Left ventricle myocardium inferior (tissue), 1 donor: Measurements from ENCODE around the gene GATA5. TPM values are rescaled to one million over a fixed set of nuclear protein-coding genes. Genes with fewer than 3 reads are reported as not detected.

Source experiments
- DNase-seq: peaks from one replicate; pipeline ENCODE4 v3.0.0-alpha.2; 2020
- H3K27ac ChIP-seq: fragments of 200-600 bp; replicated peaks from 2 replicates; pipeline ENCODE4 v1.8.0; 2021
- H3K27me3 ChIP-seq: fragments of 200-600 bp; 2 replicates; pipeline ENCODE4 v1.8.0; 2021; ENCODE audit warnings: low read depth
- H3K36me3 ChIP-seq: fragments of 200-600 bp; 2 replicates; pipeline ENCODE4 v1.8.0; 2021
- H3K4me1 ChIP-seq: fragments of 200-600 bp; 2 replicates; pipeline ENCODE4 v1.8.0; 2021
- H3K4me3 ChIP-seq: fragments of 200-600 bp; 2 replicates; pipeline ENCODE4 v1.8.0; 2021; ENCODE audit warnings: mild to moderate bottlenecking, moderate library complexity
- H3K9me3 ChIP-seq: fragments of 200-600 bp; replicated peaks from 2 replicates; pipeline ENCODE4 v1.8.0; 2021
- intact Hi-C: fragments of 100-400 bp; cut with micrococcal nuclease; formaldehyde crosslinking; loops from one replicate; pipeline ENCODE4 v1.11.0; 2022
- total RNA-seq: library from RNA; stranded (reverse); fragmentation: NEBNext Ultra II Directional; extraction: Animal tissue kit (Norgen Biotek cat#: 25700); gene quantifications from one replicate; pipeline ENCODE4 v1.2.1, GENCODE V29; 2021
- TF ChIP-seq, protein P1 (sequence below): fragments of 200-600 bp; IDR thresholded peaks from 2 replicates; pipeline ENCODE4 v1.8.0; 2021; ENCODE audit warnings: antibody characterized with exemption, mild to moderate bottlenecking, borderline replicate concordance
- donor health status: DM: no; HTN: yes; CAD: no; lungs with severe emphysema.

Gene GATA5
- total RNA-seq, 1 donor from 2014 or later = 0.69 TPM

DNA sequence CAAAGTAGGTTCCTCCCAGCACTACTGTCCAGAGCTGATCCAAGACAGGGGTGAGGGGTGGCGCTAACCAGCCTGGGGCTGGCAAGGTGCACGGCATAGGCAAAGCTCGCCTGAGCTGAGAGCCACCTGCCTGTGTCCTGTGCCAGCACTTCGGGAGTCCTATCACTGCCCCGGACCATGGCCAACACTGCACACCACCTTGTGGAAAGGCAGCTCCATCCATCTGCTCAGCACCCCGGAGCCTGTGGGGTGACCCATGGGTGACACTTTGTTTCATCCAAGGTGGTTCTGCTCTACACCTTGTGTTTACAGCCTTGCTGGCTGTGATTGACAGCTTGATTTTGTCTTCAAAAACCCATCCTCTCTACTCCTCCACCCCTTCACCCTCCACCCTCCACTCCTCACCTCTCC is 32.9 kb upstream of the GATA5 start:
- H3K4me3 ChIP-seq = no peak overlapping the region
- TF ChIP-seq, protein P1, sequence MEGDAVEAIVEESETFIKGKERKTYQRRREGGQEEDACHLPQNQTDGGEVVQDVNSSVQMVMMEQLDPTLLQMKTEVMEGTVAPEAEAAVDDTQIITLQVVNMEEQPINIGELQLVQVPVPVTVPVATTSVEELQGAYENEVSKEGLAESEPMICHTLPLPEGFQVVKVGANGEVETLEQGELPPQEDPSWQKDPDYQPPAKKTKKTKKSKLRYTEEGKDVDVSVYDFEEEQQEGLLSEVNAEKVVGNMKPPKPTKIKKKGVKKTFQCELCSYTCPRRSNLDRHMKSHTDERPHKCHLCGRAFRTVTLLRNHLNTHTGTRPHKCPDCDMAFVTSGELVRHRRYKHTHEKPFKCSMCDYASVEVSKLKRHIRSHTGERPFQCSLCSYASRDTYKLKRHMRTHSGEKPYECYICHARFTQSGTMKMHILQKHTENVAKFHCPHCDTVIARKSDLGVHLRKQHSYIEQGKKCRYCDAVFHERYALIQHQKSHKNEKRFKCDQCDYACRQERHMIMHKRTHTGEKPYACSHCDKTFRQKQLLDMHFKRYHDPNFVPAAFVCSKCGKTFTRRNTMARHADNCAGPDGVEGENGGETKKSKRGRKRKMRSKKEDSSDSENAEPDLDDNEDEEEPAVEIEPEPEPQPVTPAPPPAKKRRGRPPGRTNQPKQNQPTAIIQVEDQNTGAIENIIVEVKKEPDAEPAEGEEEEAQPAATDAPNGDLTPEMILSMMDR = no peak
- H3K4me1 ChIP-seq = peaks cover 19% of the 10 kb centered on the region
- no peak for DNase-seq
- peaks cover 20% of the 10 kb centered on the region for H3K27me3 ChIP-seq
- no peaks in the 10 kb centered on the region for H3K36me3 ChIP-seq
- intact Hi-C loops = loop anchor here (10.0 kb wide), 1 partner anchor 286 kb away; the partner anchor contains the start of gene MRGBP
- no peaks in the 10 kb centered on the region for H3K9me3 ChIP-seq
- H3K27ac ChIP-seq = no peak overlapping the region

- H3K36me3 ChIP-seq = no peaks in the 10 kb centered on the region
- peaks cover 14% of the 10 kb centered on the region for H3K27me3 ChIP-seq
- peaks cover 19% of the 10 kb centered on the region for H3K4me1 ChIP-seq
- H3K4me3 ChIP-seq = no peak overlapping the region
- H3K27ac ChIP-seq = no peak overlapping the region
- DNase-seq = no peak
- TF ChIP-seq, protein P1 = no peak
- intact Hi-C loops = loop anchor here (10.0 kb wide), 1 partner anchor 287 kb away; the partner anchor contains the start of gene MRGBP
- no peaks in the 10 kb centered on the region for H3K9me3 ChIP-seq
Observed at GRCh38 chr20:62507991-62508640, 32.3 kb upstream of the GATA5 start.

DNA sequence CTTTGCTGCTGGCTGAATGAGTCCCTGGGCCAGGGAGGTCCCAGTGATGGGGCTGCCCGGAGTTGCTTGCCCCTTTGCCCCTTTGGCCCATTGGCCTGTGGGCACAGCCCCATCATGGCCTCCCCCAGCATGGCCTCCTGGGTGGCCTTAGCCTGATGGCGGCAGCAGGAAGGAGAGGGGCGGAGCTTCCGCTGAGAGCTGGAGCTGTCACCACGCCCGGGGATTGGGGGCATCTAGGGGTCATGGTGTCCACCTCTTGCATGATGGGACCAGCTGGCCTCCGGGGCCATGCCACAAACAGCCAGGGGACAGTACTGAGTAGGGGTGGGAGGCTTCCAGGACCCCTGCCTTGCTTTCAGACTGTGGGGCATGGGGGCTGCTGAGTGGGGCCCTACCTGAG is 31.5 kb upstream of the GATA5 start:
- no peak for DNase-seq
- Histone ChIP-seq H3K36me3 (no peaks in the 10 kb centered on the region), H3K27me3 (peaks cover 6% of the 10 kb centered on the region), H3K4me3 (no peak overlapping the region), H3K9me3 (no peaks in the 10 kb centered on the region), H3K4me1 (peaks cover 13% of the 10 kb centered on the region), H3K27ac (no peak overlapping the region)
- intact Hi-C loops = loop anchor here (10.0 kb wide), 1 partner anchor 287 kb away; the partner anchor contains the start of gene MRGBP
- TF ChIP-seq, protein P1 = no peak

- TF ChIP-seq, protein P1 = no peak
- DNase-seq = no peak
Observed at GRCh38 chr20:62506791-62507190, 31.0 kb upstream of the GATA5 start.

GRCh38 chr20:62506087-62506486 is 30.3 kb upstream of the GATA5 start:
- Histone ChIP-seq H3K4me1 (peaks cover under 1% of the 10 kb centered on the region), H3K27me3 (no peaks in the 10 kb centered on the region), H3K27ac (no peak overlapping the region), H3K9me3 (no peaks in the 10 kb centered on the region), H3K4me3 (no peak overlapping the region), H3K36me3 (no peaks in the 10 kb centered on the region)
- intact Hi-C loops = loop anchor here (10.0 kb wide), 1 partner anchor 289 kb away; the partner anchor contains the start of gene MRGBP
- DNase-seq = no peak
- TF ChIP-seq, protein P1 = no peak

More at GRCh38 chr20:62506791-62507190, 31.0 kb upstream of the GATA5 start:
- H3K9me3 ChIP-seq = no peaks in the 10 kb centered on the region
- intact Hi-C loops = loop anchor here (10.0 kb wide), 1 partner anchor 288 kb away; the partner anchor contains the start of gene MRGBP
- peaks cover 1% of the 10 kb centered on the region for H3K27me3 ChIP-seq
- H3K36me3 ChIP-seq = no peaks in the 10 kb centered on the region
- no peak overlapping the region for H3K4me3 ChIP-seq
- H3K4me1 ChIP-seq = peaks cover 8% of the 10 kb centered on the region
- H3K27ac ChIP-seq = no peak overlapping the region
